ENCODE data around the gene PDF. TPM values are rescaled to one million over a fixed set of nuclear protein-coding genes. Genes with fewer than 3 reads are reported as not detected.
A peak's percentile ranks its signal among the peaks of the same experiment; 100 is the strongest.

PDF gene
- total and polyA plus RNA-seq, 2 of the 13 experiments (the other 11 are each of a cell fraction or from before 2014, with no cell fraction given), result 12.4 to 48.8 TPM

DNA sequence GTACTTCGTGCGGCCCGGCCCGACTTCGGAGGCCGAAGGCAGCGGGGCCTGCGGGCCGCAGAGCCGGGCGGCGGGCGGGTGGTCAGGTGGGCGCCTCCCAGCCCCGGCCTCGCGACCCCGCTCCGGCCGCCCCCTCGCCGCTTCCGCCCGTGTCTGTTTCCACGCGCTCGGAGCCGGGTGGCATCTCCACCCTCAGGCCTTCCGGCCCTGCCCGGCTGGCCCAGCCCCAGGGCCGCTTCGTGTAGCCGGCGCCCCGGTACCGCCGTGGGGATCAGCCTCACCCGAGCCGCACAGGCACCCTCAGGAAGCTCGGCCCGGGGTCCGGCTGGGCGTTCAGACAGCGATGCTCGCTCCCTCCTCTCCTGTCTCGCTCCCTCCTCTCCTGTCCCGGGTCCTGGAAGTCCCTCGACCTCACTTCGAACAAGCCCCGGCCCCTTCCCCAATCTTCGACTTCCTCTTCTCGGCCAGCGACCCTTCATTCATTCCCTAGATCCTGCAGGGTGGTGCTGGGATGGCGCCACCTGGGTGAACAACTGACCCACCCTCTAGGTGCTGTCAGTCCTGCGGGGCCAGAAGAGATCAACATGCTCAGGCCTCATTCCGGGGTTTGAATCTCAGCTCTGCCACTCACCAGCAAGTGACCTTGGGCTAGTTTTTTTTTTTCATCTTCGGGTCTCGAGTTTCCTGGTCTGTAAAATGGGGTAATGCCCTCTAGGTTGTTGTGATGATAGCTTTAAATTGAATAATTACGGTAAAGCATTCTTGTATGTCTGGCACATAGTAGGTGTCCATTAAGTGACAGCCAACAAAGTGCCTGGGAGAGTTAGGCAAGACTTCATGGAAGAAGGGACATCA, 18.6 kb downstream of the PDF start:
- ChIA-PET POLR2A (interaction anchor here (0.8 to 3.0 kb wide), 8 partner anchors 12 to 253 kb away, joined by 3 to 16 read pairs (median 4); partner anchors contain the start of genes COG8, PDF, SNTB2 and TMED6), CTCF (ENCODE audit: low intra/inter-chr PET ratio, low total read pairs) (interaction anchor here (1.5 kb wide), 1 partner anchor 28 kb away, joined by 10 read pairs; the partner anchor contains the start of genes COG8 and NIP7)
- H3K27ac ChIP-seq (ENCODE audit: extremely low read length, insufficient read depth, low read length), result peak overlapping the region; percentile 66
- FAIRE-seq, result peak; percentile 91
- BruUV-seq (replicated peaks), result TSS peak; percentile 52
- H3K4me1 ChIP-seq (ENCODE audit: insufficient read depth, low read length), result peaks cover 34% of the 10 kb centered on the region
- H3K27me3 ChIP-seq (ENCODE audit: control insufficient read depth in 1 of 2, insufficient read depth in 2 of 2, low read length in 2 of 2), result no peaks in the 10 kb centered on the region
- H4K20me1 ChIP-seq (ENCODE audit: insufficient read depth, low read length), result 0 out of 2 replicates have a peak, but pooled peaks cover 4% of the 10 kb centered on the region
- H2AFZ ChIP-seq (ENCODE audit: low read length), result no peak overlapping the region
- peaks cover 18 to 21% of the 10 kb centered on the region in 2 experiments; a peak in 4 of 5 replicates for H3K36me3 ChIP-seq (replicated peaks in 1 of 2; ENCODE audit: control insufficient read depth in 1 of 2, insufficient read depth in 2 of 2, low read length in 2 of 2)
- ATAC-seq, result peak; percentile 75
- 1% methylated on average over 38 of the region's 59 CpGs for WGBS (ENCODE audit: low lambda C conversion rate)
- H3K4me2 ChIP-seq (ENCODE audit: low read depth, low read length), result peak overlapping the region; percentile 94
- peak; percentile 65 for DNase-seq (ENCODE audit: low spot score)
- peaks cover 24% of the 10 kb centered on the region for H3K79me2 ChIP-seq (ENCODE audit: insufficient read depth, low read length)
- H3K9ac ChIP-seq (ENCODE audit: insufficient read depth, low read depth, low read length), result peak overlapping the region; percentile 84
- H3K4me3 ChIP-seq (replicated peaks in 1 of 3; ENCODE audit: insufficient read depth in 1 of 3, low read depth in 2 of 3, low read length in 3 of 3), result peak overlapping the region; percentile 74 to 96 (median 81)
- no peaks in the 10 kb centered on the region for H3K9me3 ChIP-seq (ENCODE audit: low read length)
- in situ Hi-C loops (cut with HindIII; ENCODE audit: extremely low pct_ligation_motif_present, low pct_unique_long_range_greater_than_20kb), result no loop called here
- intact Hi-C loops (cut with micrococcal nuclease; ENCODE audit: unreplicated experiment), result loop anchor here (2.0 kb wide), 1 partner anchor 15 kb away; no protein-coding TSS in a partner anchor
- TF ChIP-seq ZSCAN12 (CRISPR knock-in tag; IDR thresholded peaks at IDR 0.05) (peak; percentile 91; the same call in 1 of the 2 replicates), ONECUT2 (CRISPR knock-in tag; IDR thresholded peaks at IDR 0.05) (no peak; the same call in 1 of the 2 replicates), ZNF605 (CRISPR knock-in tag; IDR thresholded peaks at IDR 0.05) (peak; percentile 48; the same call in 1 of the 2 replicates), TBX3 (IDR thresholded peaks at IDR 0.05; ENCODE audit: borderline replicate concordance) (no peak), ZNF282 (IDR thresholded peaks at IDR 0.05; ENCODE audit: partially characterized antibody) (no peak), ZBTB8A (CRISPR knock-in tag; IDR thresholded peaks at IDR 0.05; ENCODE audit: borderline replicate concordance, low read depth) (no peak), TCF7 (IDR thresholded peaks at IDR 0.05; ENCODE audit: low read depth) (no peak), TRIM24 (CRISPR knock-in tag; IDR thresholded peaks at IDR 0.05) (no peak), RFX3 (CRISPR knock-in tag; IDR thresholded peaks at IDR 0.05) (no peak), NFE2 (CRISPR knock-in tag; IDR thresholded peaks at IDR 0.05) (no peak), ZFP37 (CRISPR knock-in tag; IDR thresholded peaks at IDR 0.05; ENCODE audit: borderline replicate concordance) (no peak; the same call in 1 of the 2 replicates), ZNF691 (CRISPR knock-in tag; IDR thresholded peaks at IDR 0.05; ENCODE audit: borderline replicate concordance, low read depth) (peak; percentile 49; the same call in 1 of the 2 replicates)
- TF ChIP-seq, protein P1, sequence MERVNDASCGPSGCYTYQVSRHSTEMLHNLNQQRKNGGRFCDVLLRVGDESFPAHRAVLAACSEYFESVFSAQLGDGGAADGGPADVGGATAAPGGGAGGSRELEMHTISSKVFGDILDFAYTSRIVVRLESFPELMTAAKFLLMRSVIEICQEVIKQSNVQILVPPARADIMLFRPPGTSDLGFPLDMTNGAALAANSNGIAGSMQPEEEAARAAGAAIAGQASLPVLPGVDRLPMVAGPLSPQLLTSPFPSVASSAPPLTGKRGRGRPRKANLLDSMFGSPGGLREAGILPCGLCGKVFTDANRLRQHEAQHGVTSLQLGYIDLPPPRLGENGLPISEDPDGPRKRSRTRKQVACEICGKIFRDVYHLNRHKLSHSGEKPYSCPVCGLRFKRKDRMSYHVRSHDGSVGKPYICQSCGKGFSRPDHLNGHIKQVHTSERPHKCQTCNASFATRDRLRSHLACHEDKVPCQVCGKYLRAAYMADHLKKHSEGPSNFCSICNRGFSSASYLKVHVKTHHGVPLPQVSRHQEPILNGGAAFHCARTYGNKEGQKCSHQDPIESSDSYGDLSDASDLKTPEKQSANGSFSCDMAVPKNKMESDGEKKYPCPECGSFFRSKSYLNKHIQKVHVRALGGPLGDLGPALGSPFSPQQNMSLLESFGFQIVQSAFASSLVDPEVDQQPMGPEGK (CRISPR knock-in tag; IDR thresholded peaks at IDR 0.05), result peak; percentile 56
- TF ChIP-seq, protein P2, sequence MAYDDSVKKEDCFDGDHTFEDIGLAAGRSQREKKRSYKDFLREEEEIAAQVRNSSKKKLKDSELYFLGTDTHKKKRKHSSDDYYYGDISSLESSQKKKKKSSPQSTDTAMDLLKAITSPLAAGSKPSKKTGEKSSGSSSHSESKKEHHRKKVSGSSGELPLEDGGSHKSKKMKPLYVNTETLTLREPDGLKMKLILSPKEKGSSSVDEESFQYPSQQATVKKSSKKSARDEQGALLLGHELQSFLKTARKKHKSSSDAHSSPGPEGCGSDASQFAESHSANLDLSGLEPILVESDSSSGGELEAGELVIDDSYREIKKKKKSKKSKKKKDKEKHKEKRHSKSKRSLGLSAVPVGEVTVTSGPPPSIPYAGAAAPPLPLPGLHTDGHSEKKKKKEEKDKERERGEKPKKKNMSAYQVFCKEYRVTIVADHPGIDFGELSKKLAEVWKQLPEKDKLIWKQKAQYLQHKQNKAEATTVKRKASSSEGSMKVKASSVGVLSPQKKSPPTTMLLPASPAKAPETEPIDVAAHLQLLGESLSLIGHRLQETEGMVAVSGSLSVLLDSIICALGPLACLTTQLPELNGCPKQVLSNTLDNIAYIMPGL (CRISPR knock-in tag; IDR thresholded peaks at IDR 0.05; ENCODE audit: borderline replicate concordance in 1 of 2, low read depth in 1 of 2), result peak; percentile 75 to 95
